Measurements from ENCODE around the gene LPP.

- TF ChIP-seq CTCF (IDR thresholded peaks at IDR 0.05), result no peak
- TF ChIP-seq POLR2AphosphoS5 (IDR thresholded peaks at IDR 0.05), result no peak
Observed at GRCh38 chr3:188200481-188200880, 46.5 kb downstream of the LPP start.
